ENCODE measurements around the gene KDM4D.
"Not testable (repeated sequence)": the region's sequence is repeated elsewhere in the genome, so short reads cannot be mapped to it uniquely, and the experiment has no call there.

The KDM4D gene

DNA sequence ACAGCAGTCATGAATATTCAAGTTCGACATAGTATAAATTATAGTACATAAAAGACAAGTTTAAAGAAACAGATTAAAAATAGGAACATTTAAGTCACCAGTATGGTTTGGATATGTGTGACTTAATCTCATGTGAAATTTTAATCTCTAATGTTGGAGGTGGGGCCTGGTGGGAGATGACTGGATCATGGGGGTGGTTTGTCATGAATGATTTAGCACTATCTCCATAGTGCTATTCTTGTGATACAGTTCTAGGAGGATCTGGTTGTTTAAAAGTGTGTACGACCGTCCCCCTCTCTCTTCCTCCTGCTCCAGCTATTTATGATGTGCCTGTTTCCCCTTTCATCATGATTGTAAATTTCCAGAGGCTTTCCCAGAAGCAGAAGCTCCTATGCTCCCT, 54.8 kb downstream of the KDM4D start:
- Histone ChIP-seq H3K4me1 (ENCODE audit: insufficient read depth, low read length) (no peaks in the 10 kb centered on the region), H3K79me2 (ENCODE audit: insufficient read depth, low read length) (no peaks in the 10 kb centered on the region), H3K4me2 (ENCODE audit: insufficient read depth, low read length) (no peak overlapping the region), H4K20me1 (ENCODE audit: insufficient read depth, low read length) (no peaks in the 10 kb centered on the region), H3K36me3 (ENCODE audit: insufficient read depth, low read length) (no peaks in the 10 kb centered on the region), H3K9me3 (ENCODE audit: insufficient read depth, low read length, severe bottlenecking) (no peaks in the 10 kb centered on the region), H3K4me3 (ENCODE audit: low read depth in 1 of 2, low read length in 2 of 2) (no peak overlapping the region), H3K27me3 (ENCODE audit: insufficient read depth, low read length, poor library complexity) (no peaks in the 10 kb centered on the region), H2AFZ (ENCODE audit: low read depth, low read length) (no peak overlapping the region), H3K9ac (ENCODE audit: low read depth, low read length) (no peak overlapping the region), H3K27ac (ENCODE audit: low read length) (no peak overlapping the region)
- DNase-seq, result no peak
- no peak for ATAC-seq (ENCODE audit: insufficient read depth, low read depth)
- no peak for TF ChIP-seq EZH2 (IDR thresholded peaks at IDR 0.05; ENCODE audit: borderline replicate concordance, low read depth, low read length, severe bottlenecking)
- TF ChIP-seq, protein P1, sequence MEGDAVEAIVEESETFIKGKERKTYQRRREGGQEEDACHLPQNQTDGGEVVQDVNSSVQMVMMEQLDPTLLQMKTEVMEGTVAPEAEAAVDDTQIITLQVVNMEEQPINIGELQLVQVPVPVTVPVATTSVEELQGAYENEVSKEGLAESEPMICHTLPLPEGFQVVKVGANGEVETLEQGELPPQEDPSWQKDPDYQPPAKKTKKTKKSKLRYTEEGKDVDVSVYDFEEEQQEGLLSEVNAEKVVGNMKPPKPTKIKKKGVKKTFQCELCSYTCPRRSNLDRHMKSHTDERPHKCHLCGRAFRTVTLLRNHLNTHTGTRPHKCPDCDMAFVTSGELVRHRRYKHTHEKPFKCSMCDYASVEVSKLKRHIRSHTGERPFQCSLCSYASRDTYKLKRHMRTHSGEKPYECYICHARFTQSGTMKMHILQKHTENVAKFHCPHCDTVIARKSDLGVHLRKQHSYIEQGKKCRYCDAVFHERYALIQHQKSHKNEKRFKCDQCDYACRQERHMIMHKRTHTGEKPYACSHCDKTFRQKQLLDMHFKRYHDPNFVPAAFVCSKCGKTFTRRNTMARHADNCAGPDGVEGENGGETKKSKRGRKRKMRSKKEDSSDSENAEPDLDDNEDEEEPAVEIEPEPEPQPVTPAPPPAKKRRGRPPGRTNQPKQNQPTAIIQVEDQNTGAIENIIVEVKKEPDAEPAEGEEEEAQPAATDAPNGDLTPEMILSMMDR (IDR thresholded peaks at IDR 0.05; ENCODE audit: borderline replicate concordance, extremely low read depth, low read length, poor library complexity, severe bottlenecking), result no peak

DNA sequence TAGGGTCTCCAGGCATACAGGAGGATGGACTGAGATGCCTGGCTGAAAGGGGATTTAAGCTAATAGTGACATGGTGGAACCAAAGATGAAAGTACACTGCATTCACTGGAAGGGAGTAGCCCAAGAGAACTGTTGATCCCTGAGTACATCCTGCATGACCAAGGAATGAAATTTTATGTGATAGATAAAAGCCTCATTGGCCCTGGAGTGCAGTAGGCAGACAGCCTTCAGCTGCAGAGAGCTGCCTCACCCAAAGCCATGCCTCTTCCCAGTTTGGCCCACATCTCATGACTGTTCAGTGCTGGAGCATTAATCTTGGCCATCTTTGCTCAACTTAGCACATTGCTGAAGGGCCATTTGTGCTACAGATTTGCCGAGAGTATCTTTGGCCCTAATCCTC, 59.5 kb downstream of the KDM4D start:
- H3K4me2 ChIP-seq (ENCODE audit: insufficient read depth, low read length), result no peak overlapping the region
- DNase-seq (no peak), ATAC-seq (ENCODE audit: insufficient read depth, low read depth) (no peak)
- no peak overlapping the region for H3K9ac ChIP-seq (ENCODE audit: low read depth, low read length)
- no peak overlapping the region for H2AFZ ChIP-seq (ENCODE audit: low read depth, low read length)
- no peak for TF ChIP-seq EZH2 (IDR thresholded peaks at IDR 0.05; ENCODE audit: borderline replicate concordance, low read depth, low read length, severe bottlenecking)
- TF ChIP-seq, protein P1 (IDR thresholded peaks at IDR 0.05; ENCODE audit: borderline replicate concordance, extremely low read depth, low read length, poor library complexity, severe bottlenecking), result no peak
- no peaks in the 10 kb centered on the region for H3K4me1 ChIP-seq (ENCODE audit: insufficient read depth, low read length)
- H3K36me3 ChIP-seq (ENCODE audit: insufficient read depth, low read length), result no peaks in the 10 kb centered on the region
- no peaks in the 10 kb centered on the region for H3K9me3 ChIP-seq (ENCODE audit: insufficient read depth, low read length, severe bottlenecking)
- no peaks in the 10 kb centered on the region for H3K79me2 ChIP-seq (ENCODE audit: insufficient read depth, low read length)
- no peak overlapping the region for H3K27ac ChIP-seq (ENCODE audit: low read length)
- no peaks in the 10 kb centered on the region for H4K20me1 ChIP-seq (ENCODE audit: insufficient read depth, low read length)
- H3K4me3 ChIP-seq (ENCODE audit: low read depth in 1 of 2, low read length in 2 of 2), result no peak overlapping the region
- no peaks in the 10 kb centered on the region for H3K27me3 ChIP-seq (ENCODE audit: insufficient read depth, low read length, poor library complexity)

DNA sequence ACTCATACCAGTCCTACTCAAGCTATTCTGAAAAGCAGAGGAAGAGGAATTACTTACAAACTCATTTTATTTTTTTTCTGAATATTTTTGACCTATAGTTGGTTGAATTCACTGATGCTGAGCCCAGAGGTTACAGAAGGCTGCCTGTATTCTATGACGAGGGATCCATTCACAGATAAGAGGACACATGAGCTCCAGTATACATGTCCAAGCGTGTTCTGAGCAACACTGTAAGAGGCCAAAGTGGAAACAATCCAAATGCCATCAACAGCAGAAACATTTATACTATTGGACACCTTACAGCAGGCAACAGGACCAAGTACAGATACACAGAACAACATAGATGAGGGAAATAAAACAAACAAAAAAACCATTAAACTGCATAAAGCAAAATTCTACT, 61.8 kb downstream of the KDM4D start:
- TF ChIP-seq EZH2 (IDR thresholded peaks at IDR 0.05; ENCODE audit: borderline replicate concordance, low read depth, low read length, severe bottlenecking), result no peak
- TF ChIP-seq, protein P1 (IDR thresholded peaks at IDR 0.05; ENCODE audit: borderline replicate concordance, extremely low read depth, low read length, poor library complexity, severe bottlenecking), result no peak
- ATAC-seq (ENCODE audit: insufficient read depth, low read depth) (no peak), DNase-seq (no peak)
- H3K27ac ChIP-seq (ENCODE audit: low read length), result no peak overlapping the region
- no peak overlapping the region for H3K9ac ChIP-seq (ENCODE audit: low read depth, low read length)
- H3K36me3 ChIP-seq (ENCODE audit: insufficient read depth, low read length), result no peaks in the 10 kb centered on the region
- no peaks in the 10 kb centered on the region for H3K79me2 ChIP-seq (ENCODE audit: insufficient read depth, low read length)
- H3K4me2 ChIP-seq (ENCODE audit: insufficient read depth, low read length), result no peak overlapping the region
- no peak overlapping the region for H2AFZ ChIP-seq (ENCODE audit: low read depth, low read length)
- H3K27me3 ChIP-seq (ENCODE audit: insufficient read depth, low read length, poor library complexity), result no peaks in the 10 kb centered on the region
- no peak overlapping the region for H3K4me3 ChIP-seq (ENCODE audit: low read depth in 1 of 2, low read length in 2 of 2)
- H3K9me3 ChIP-seq (ENCODE audit: insufficient read depth, low read length, severe bottlenecking), result no peaks in the 10 kb centered on the region
- no peaks in the 10 kb centered on the region for H3K4me1 ChIP-seq (ENCODE audit: insufficient read depth, low read length)
- H4K20me1 ChIP-seq (ENCODE audit: insufficient read depth, low read length), result no peaks in the 10 kb centered on the region

DNA sequence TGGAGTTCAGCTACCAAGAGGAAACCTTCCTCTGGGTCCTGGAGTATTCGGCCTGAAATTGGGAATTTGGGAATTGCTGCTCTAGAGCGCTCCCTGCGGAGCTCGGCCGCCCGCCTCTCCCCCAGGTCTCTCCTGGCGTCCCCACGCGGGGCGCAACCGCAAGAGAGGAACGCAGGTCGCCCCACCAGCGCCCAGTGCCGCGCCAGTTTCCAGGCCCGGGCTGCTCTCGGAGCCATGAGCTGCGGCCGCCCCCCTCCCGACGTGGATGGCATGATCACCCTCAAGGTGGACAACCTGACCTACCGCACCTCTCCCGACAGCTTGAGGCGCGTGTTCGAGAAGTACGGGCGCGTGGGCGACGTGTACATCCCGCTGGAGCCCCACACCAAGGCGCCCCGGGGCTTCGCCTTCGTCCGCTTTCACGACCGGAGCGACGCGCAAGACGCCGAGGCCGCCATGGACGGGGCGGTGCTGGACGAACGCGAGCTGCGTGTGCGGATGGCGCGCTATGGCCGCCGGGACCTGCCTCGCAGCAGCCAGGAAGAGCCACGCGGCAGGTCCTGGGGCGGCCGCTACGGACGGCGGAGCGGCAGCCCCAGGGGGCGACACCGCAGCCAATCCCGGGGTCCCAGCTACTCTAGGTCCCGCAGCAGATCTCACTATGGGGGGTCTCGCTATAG, 64.0 kb downstream of the KDM4D start:
- H2AFZ ChIP-seq (ENCODE audit: low read depth, low read length); H3K79me2 ChIP-seq (ENCODE audit: insufficient read depth, low read length); H3K27me3 ChIP-seq (ENCODE audit: insufficient read depth, low read length, poor library complexity); H3K27ac ChIP-seq (ENCODE audit: low read length); H3K4me2 ChIP-seq (ENCODE audit: insufficient read depth, low read length); H3K4me1 ChIP-seq (ENCODE audit: insufficient read depth, low read length); ATAC-seq (ENCODE audit: insufficient read depth, low read depth); H3K36me3 ChIP-seq (ENCODE audit: insufficient read depth, low read length); DNase-seq; H3K4me3 ChIP-seq (ENCODE audit: low read depth in 1 of 2, low read length in 2 of 2); H3K9me3 ChIP-seq (ENCODE audit: insufficient read depth, low read length, severe bottlenecking); H4K20me1 ChIP-seq (ENCODE audit: insufficient read depth, low read length); H3K9ac ChIP-seq (ENCODE audit: low read depth, low read length): not testable (repeated sequence)
